ENCODE measurements around the gene KRTAP5-3. TPM values are rescaled to one million over a fixed set of nuclear protein-coding genes. Genes with fewer than 3 reads are reported as not detected.

KRTAP5-3 gene
- total RNA-seq, 1 donor from 2014 or later = not detected

GRCh38 chr11:1570896-1571759 lies 37.1 kb downstream of the KRTAP5-3 start:
- Histone ChIP-seq H3K36me3 (ENCODE audit: control insufficient read depth, insufficient read depth, low read length) (no peaks in the 10 kb centered on the region), H3K27me3 (ENCODE audit: control insufficient read depth, insufficient read depth, low read length) (peaks cover 5% of the 10 kb centered on the region), H3K4me3 (ENCODE audit: low read depth, low read length) (peak overlapping the region; percentile 38)
- no peak for TF ChIP-seq CTCF (IDR thresholded peaks at IDR 0.05; ENCODE audit: insufficient read depth, low read length, severe bottlenecking)
- DNase-seq (ENCODE audit: low read depth) (no peak), FAIRE-seq (no peak)

DNA sequence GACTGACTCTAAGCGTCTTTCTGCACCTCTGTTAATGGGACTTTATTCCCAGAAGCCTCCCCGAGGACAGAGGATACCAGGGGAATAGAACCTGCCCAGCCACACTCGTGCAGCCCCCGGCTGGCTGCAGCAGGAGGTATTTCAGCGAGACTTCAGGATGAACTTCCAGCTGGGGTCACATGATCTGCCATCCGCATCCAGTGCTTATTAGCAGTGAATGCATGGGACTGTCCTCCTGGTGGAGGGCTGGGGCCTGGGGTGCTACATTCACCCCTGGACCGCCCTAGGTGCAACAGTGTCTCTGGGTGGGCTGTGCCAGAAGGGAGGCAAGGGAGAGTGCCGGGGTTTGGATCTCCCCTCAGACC lies 37.8 kb downstream of the KRTAP5-3 start:
- DNase-seq (ENCODE audit: low read depth) = no peak
- H3K27me3 ChIP-seq (ENCODE audit: control insufficient read depth, insufficient read depth, low read length) = peaks cover 5% of the 10 kb centered on the region
- no peak for FAIRE-seq
- H3K4me3 ChIP-seq (ENCODE audit: low read depth, low read length) = no peak overlapping the region
- no peak for TF ChIP-seq CTCF (IDR thresholded peaks at IDR 0.05; ENCODE audit: insufficient read depth, low read length, severe bottlenecking)
- H3K36me3 ChIP-seq (ENCODE audit: control insufficient read depth, insufficient read depth, low read length) = no peaks in the 10 kb centered on the region

DNA sequence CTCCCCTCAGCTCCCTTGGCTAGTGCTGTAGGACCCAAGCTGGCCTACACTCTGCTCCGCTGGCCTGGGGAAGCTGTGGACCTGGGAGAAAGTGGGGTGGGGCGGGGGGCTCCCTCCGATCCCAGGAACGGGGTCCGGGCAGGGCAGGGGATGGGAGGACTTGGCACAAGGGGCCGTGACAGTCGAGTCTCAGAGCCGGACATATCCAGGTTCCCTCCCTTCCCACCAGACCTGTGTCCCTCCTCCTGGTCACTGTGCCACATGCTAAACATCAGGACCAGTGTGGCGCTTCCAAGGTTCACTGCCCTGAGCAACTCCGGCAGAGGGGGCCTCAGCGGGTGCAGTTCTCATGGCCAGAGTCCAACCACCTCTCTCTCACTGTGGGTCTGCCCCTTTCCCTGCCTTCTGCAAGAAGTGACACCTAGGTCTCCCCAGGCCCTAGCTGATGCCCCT lies 38.2 kb downstream of the KRTAP5-3 start:
- TF ChIP-seq CTCF (IDR thresholded peaks at IDR 0.05; ENCODE audit: insufficient read depth, low read length, severe bottlenecking) = no peak
- FAIRE-seq (no peak), DNase-seq (ENCODE audit: low read depth) (no peak)
- Histone ChIP-seq H3K4me3 (ENCODE audit: low read depth, low read length) (no peak overlapping the region), H3K27me3 (ENCODE audit: control insufficient read depth, insufficient read depth, low read length) (peaks cover 5% of the 10 kb centered on the region), H3K36me3 (ENCODE audit: control insufficient read depth, insufficient read depth, low read length) (no peaks in the 10 kb centered on the region)

- no peak for TF ChIP-seq CTCF (IDR thresholded peaks at IDR 0.05; ENCODE audit: insufficient read depth, low read length, severe bottlenecking)
- no peak for FAIRE-seq
- no peak overlapping the region for H3K4me3 ChIP-seq (ENCODE audit: low read depth, low read length)
- H3K36me3 ChIP-seq (ENCODE audit: control insufficient read depth, insufficient read depth, low read length) = no peaks in the 10 kb centered on the region
- no peak for DNase-seq (ENCODE audit: low read depth)
- H3K27me3 ChIP-seq (ENCODE audit: control insufficient read depth, insufficient read depth, low read length) = peaks cover 6% of the 10 kb centered on the region
Observed at GRCh38 chr11:1569251-1569780, 38.9 kb downstream of the KRTAP5-3 start.

DNA sequence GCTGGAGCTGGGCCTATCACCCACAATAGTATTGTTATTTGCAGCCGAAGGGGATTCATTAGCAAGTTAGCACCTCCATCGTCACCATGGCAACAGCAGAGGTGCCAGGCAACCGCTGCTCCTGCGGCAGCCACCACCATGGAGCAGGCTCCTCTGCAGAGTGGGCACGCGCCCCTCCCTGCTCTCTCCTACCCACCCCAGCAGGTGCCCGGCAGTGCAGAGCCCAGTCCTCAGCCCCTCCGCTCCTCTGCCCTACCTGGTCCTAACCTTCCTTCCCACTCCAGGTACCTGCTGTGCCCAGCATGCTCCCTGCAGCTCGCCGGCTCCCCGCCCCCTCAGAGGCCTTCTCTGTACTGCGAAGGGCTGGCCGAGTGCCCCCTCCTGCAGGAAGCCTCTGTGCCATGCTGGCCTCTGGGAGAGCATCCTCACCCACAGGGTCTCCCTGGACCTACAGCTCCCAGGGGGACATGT lies 39.8 kb downstream of the KRTAP5-3 start:
- H3K36me3 ChIP-seq (ENCODE audit: control insufficient read depth, insufficient read depth, low read length) = no peaks in the 10 kb centered on the region
- H3K4me3 ChIP-seq (ENCODE audit: low read depth, low read length) = no peak overlapping the region
- FAIRE-seq = no peak
- peaks cover 6% of the 10 kb centered on the region for H3K27me3 ChIP-seq (ENCODE audit: control insufficient read depth, insufficient read depth, low read length)
- TF ChIP-seq CTCF (IDR thresholded peaks at IDR 0.05; ENCODE audit: insufficient read depth, low read length, severe bottlenecking) = no peak
- no peak for DNase-seq (ENCODE audit: low read depth)

Measured in bronchial epithelial cell (primary cell).